HG02678 (cell line): ENCODE data around the gene CPE.

Experiments used
- ATAC-seq: cut with Tn5 transposase; IDR thresholded peaks from one replicate; pipeline ENCODE4 v1.9.1; 2021; ENCODE audit warnings: mild to moderate bottlenecking, moderate library complexity; ENCODE audit not compliant: unreplicated experiment

CPE gene

DNA sequence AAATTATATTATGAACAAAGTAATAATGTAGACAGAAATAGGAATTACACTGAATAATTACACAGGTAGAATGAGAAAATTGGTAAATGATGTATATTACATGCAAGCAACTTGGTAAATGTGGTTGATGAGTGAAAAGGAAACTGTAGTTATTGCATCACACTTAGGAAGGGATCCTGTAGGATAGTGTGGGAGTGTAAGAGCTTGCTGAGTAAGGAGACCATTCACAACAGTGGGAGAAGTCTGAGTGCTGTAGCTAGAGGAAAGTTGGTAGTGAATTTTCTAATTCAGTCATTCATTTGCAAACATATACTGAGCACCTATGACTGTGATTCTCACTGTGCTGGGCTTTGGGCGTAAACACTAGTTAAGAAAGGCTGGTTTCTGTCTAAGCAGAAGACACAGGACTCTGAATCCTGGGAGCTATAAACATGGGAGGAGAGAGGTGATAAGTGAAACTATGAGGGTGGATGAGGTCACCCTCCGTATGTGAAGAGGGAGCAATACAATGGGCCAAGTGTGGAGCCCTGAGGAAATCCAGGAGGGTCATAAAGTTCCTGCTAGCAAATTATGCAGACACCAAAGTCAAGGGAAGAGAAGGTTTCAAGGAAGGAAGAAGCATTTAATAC, 14.2 kb upstream of the CPE start:
- ATAC-seq: no peak

- no peak for ATAC-seq
These were observed 11.8 kb upstream of the CPE start for GRCh38 chr4:165367040-165367439.

DNA sequence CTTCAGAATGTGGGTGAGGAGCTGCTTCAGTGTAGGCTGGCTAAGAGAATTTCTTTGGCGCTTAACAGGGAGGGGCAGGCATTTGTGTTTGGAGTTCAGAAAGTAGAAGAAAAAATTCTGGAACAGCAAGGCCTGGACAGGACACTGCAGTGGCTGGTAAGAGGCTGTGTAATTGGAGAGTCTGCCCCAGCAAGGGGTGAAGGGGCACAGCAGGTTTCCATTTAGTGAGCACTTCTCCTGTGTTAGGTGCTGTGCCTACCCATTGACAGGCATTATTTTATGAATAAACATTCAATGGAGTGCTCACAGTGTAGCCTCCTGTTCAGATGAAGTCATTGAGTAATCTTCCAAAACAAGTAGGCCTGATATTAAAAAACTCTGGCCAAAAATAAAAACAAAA, 10.7 kb upstream of the CPE start:
- no peak for ATAC-seq

GRCh38 chr4:165368567-165368966, 10.2 kb upstream of the CPE start:
- ATAC-seq: no peak

DNA sequence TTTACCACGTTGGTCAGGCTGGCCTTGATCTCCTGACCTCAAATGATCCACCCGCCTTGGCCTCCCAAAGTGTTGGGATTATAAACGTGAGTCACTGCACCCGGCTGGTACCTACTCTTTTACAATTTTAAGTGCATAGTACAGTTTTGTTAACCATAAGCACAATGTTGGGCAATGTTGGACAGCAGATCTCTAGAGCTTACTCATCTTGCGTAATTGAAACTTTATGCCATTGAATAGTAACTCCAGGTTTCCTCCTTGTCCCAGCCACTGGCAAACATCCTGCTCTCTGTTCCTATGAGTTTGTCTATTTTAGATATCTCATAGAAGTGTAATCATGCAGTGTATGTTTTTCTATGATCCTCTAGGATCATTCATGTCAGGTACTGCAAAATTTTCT, 9.3 kb upstream of the CPE start:
- ATAC-seq: no peak

GRCh38 chr4:165370530-165370929, 8.3 kb upstream of the CPE start:
- no peak for ATAC-seq

- ATAC-seq: no peak
These were observed 3.3 kb upstream of the CPE start for GRCh38 chr4:165375465-165375864.

GRCh38 chr4:165378398-165378744, 437 bp upstream of the CPE start:
- ATAC-seq: no peak

DNA sequence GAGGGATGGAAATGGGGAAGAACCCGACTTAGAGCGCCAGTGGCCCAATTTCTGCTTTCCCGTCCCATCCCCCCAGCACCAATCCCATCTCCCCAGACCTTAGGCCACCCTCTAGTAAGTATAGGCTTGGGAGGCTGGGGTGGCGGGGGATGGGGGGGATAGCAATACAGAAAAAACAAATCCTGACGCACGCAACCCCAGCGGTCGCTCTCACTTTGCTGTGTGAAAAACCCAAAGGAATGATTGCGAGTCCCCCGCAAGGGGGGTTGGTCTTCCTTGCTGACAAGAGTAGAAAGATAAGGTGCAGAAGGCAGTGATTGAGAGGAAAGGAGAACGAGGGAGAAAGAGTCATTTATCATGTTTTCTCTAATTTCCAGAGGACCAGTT, 863 bp downstream of the CPE start:
- no peak for ATAC-seq

DNA sequence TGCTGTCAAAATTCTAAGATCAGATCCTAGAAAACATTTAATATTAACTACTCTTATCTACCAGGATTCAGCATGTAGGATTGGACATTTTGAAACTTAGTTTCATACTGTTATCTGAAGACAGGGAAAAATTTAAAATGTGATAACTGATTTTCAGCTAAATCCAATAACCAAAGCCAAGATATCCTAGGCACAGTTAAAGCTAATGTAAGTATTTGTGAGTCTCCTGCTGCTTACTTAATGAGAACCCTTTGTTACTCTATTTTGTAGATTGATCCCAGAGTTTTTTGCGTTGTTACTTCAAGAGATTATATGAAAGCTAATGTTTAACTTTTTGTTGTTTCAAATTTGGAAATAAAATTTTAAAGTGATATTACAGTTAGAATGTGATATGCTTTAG, 2.0 kb downstream of the CPE start:
- no peak for ATAC-seq

GRCh38 chr4:165381821-165382373, 3.1 kb downstream of the CPE start:
- no peak for ATAC-seq

DNA sequence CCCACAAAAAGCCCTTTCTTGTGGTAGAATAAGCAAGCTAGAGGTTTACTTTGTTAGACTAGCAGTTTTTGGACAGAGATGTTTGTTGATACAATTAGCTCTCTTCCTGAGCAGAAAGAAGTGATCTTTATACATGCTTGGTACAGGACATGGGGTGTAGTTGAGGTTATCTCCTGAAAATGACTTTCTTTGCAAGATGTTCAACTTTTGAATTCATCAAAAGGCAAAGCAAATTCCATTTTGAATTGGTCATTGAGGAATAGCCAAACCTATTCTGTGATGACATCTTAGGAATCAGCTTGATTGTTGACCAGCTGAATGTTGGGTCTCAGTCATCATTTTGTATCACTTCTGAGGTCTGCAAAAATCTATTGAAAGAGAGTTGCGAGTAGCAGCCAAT, 3.8 kb downstream of the CPE start:
- no peak for ATAC-seq

DNA sequence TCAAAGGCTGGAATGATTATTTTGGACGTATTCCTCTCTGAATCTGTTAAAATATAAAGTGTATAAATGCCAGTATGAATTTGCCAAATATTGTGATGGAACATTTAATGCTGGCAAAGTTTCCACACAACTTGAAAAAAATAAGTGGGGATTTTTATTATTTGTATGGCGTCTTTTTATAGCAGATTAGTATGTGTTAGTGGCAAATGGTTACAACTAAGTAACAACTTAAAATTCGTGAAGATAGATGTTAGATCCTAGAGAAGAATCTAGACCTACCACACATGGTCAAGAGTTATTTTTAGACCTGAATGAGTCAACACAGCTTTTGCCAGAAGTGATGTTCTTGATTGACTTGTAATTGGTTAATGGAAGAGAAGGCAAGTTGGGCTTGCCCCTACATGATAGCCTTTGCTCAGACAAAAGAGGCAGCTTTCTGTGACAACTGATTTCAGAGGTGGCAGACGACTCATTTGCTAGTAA, 4.8 kb downstream of the CPE start:
- no peak for ATAC-seq

GRCh38 chr4:165384186-165384585, 5.4 kb downstream of the CPE start:
- no peak for ATAC-seq

- no peak for ATAC-seq
These were observed 5.8 kb downstream of the CPE start for GRCh38 chr4:165384598-165384997.

GRCh38 chr4:165385126-165385525, 6.3 kb downstream of the CPE start:
- no peak for ATAC-seq

DNA sequence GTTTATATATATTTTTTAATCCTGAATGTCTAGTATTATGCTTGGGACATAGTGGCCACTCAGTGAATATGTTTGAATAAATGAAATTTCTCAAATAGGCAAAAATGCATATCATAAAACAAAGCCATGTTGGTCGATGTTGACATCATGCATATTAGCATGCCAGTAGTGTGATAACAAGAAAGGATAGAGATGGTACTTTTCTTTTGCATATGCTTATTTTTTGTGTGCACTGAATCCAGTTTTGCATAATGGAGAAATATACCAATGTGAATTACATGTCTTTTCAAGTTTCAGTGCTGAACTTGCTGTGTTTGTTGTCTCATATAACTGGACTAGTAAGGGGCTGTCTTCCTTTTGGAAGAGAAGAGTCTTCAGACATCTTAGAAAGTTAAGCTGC, 7.5 kb downstream of the CPE start:
- ATAC-seq: no peak

DNA sequence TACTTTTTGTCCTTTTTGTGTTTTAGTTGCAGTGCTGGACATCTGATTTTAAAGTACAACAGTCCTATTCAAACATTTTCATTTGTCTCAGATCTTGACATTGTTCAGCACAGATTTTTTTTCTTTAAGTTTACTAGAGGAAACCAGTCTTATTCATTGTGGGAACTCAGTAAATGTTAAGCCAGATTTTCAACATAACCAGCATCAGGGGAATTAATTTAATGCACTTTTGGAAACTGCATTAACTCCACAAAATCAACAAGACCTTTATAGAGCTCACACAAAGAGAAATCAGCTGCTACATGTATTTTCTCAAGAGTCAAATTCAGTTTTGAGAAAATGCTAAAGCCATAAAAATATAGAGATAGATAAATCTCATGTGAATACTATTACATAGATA, 9.9 kb downstream of the CPE start:
- ATAC-seq: no peak

DNA sequence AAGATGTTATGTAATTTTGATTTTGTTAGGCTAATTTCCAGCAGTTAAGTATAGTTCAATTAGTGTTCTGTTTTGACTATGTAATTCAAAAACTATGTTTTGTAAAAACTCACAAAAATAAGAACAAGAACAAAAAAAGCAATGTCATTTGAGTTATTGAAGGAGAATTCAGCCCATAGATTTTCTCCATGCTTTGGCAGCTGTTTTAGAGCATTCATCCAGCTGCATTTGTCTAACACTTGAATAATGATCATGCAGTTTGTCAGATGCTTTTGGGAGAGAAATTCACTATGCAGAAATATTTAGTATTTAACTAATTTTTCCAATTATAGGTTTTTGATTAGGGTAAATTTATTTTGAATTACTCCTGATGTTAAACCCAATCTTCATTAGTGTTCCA, 14.2 kb downstream of the CPE start:
- ATAC-seq: no peak

DNA sequence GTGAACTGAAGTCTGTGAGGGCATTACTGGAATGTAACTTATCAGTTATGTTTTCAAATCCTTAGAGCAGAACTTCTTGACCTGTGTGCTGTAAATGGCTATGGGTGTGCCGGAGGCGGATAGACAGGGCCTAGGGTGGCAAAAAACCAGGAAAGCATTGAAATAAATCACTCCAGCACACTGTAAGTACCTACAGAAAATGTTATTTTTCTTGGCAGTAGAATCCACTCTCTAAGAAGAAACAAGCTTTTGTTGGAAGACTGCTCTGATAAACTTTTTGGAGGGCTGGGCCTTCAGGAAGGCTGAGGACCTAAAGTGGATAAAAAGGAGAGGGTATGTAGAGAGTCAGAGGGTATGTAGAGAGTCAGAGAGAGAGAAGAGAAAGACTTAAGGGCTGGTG, 14.9 kb downstream of the CPE start:
- ATAC-seq: no peak

DNA sequence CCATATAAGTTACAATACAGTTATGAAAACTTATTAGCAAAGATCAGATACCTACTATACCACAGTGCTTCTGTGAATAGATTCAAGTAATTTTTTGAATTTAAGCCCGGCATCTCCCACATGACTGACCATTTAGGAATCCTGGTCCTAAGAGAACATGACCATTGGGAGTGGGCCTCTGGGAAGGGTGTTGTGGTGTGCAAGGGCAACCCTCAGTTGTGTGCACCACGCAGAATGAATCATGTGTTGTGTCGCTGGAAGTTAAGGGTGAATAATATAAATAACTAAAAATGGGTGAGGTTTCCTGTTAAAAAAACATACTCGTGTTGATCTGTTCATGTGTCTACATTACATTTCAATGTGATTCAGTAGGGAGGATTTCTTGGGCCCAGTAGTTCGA, 15.5 kb downstream of the CPE start:
- ATAC-seq: no peak

DNA sequence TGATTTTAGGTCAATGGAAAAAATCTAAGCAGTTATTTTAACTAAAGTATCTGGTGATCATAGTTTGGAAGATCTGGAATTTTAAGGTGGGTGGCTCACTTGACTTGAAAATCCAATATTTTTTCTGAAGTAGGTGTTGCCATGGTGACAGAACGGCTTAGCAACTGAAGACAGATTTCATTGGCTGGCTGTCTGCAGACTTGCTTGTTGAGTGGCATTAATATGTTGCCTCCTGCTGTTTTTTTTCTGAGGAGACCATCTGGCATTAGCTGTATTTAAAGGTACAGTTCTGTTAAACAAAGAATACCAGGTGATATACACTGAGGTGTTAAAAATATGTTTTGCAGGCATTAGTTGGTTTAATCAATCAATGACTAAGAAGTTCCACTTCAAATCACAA, 19.8 kb downstream of the CPE start:
- no peak for ATAC-seq

DNA sequence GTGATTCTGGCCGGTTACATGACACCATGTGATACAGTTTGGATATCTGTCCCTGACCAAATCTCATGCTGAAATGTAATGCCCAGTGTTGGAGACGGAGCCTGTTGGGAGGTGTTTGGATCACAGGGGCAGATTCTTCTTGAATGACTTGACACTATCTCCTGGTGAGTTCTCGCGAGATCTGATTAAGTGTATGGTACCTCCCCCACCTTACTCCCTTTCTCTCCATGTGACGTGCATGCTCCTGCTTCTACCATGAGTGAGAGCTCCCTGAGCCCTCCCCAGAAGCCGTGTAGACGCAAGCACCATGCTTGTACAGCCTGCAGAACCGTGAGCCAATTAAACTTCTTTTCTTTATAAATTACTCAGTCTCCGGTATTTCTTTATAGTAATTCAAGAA, 23.6 kb downstream of the CPE start:
- ATAC-seq: no peak
